GM13977 (cell line): ENCODE results near the gene SPAG5.

Source experiments
- DNase-seq: peaks from one replicate; pipeline ENCODE4 v3.0.0; 2012; ENCODE audit warnings: low spot score
- CTCF ChIP-seq: IDR thresholded peaks from 2 replicates; pipeline ENCODE4 v1.5.1; 2012; ENCODE audit warnings: mild to moderate bottlenecking, control low read depth; ENCODE audit not compliant: insufficient read depth; ENCODE audit errors: extremely low read depth, missing control alignments
- in situ Hi-C: fragments of 300-500 bp; cut with MboI; formaldehyde crosslinking; loops from one replicate; pipeline ENCODE4 v1.12.0; 2022; ENCODE audit warnings: low sequenced_read_pairs, low pct_unique_long_range_greater_than_20kb, mixed read lengths, inconsistent platforms; ENCODE audit not compliant: unreplicated experiment

SPAG5 gene

GRCh38 chr17:28555022-28555421 lies 43.8 kb downstream of the SPAG5 start:
- no peak for DNase-seq
- no peak for TF ChIP-seq CTCF
- in situ Hi-C loops = loop anchor here (10.0 kb wide), 1 partner anchor 50 kb away; no protein-coding TSS in a partner anchor

- TF ChIP-seq CTCF = peak; percentile 46
- no peak for DNase-seq
- in situ Hi-C loops = loop anchor here (10.0 kb wide), 1 partner anchor 50 kb away; no protein-coding TSS in a partner anchor
Measured at GRCh38 chr17:28554565-28554964, 44.3 kb downstream of the SPAG5 start.

GRCh38 chr17:28553000-28553505 lies 45.8 kb downstream of the SPAG5 start:
- TF ChIP-seq CTCF = no peak
- in situ Hi-C loops = loop anchor here (10.0 kb wide), 1 partner anchor 52 kb away; no protein-coding TSS in a partner anchor
- no peak for DNase-seq

GRCh38 chr17:28552176-28552999 lies 46.4 kb downstream of the SPAG5 start, which contains the start of gene UNC119:
Gene UNC119, minus strand, starts transcription at chr17:28552624. Its CDS starts 67 bp downstream, at chr17:28552557.
- DNase-seq = peak; percentile 94
- peak; percentile 10 for TF ChIP-seq CTCF
- in situ Hi-C loops = loop anchor here (10.0 kb wide), 1 partner anchor 52 kb away; no protein-coding TSS in a partner anchor

GRCh38 chr17:28551421-28552175 lies 47.2 kb downstream of the SPAG5 start:
- in situ Hi-C loops = loop anchor here (10.0 kb wide), 1 partner anchor 53 kb away; no protein-coding TSS in a partner anchor
- peak; percentile 52 for DNase-seq

More at GRCh38 chr17:28551421-28552175, 47.2 kb downstream of the SPAG5 start:
- no peak for TF ChIP-seq CTCF
